ENCODE measurements around the gene NCKAP5.

NCKAP5 gene

GRCh38 chr2:133139847-133140533 is 428.3 kb downstream of the NCKAP5 start:
- TF ChIP-seq, protein P1, sequence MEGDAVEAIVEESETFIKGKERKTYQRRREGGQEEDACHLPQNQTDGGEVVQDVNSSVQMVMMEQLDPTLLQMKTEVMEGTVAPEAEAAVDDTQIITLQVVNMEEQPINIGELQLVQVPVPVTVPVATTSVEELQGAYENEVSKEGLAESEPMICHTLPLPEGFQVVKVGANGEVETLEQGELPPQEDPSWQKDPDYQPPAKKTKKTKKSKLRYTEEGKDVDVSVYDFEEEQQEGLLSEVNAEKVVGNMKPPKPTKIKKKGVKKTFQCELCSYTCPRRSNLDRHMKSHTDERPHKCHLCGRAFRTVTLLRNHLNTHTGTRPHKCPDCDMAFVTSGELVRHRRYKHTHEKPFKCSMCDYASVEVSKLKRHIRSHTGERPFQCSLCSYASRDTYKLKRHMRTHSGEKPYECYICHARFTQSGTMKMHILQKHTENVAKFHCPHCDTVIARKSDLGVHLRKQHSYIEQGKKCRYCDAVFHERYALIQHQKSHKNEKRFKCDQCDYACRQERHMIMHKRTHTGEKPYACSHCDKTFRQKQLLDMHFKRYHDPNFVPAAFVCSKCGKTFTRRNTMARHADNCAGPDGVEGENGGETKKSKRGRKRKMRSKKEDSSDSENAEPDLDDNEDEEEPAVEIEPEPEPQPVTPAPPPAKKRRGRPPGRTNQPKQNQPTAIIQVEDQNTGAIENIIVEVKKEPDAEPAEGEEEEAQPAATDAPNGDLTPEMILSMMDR (IDR thresholded peaks at IDR 0.05; ENCODE audit: extremely low read depth, insufficient read depth, missing control alignments): no peak
- in situ Hi-C loops (cut with MboI; ENCODE audit: low pct_unique_long_range_greater_than_20kb, low sequenced_read_pairs, unreplicated experiment): no loop called here
- DNase-seq (ENCODE audit: low spot score): no peak

DNA sequence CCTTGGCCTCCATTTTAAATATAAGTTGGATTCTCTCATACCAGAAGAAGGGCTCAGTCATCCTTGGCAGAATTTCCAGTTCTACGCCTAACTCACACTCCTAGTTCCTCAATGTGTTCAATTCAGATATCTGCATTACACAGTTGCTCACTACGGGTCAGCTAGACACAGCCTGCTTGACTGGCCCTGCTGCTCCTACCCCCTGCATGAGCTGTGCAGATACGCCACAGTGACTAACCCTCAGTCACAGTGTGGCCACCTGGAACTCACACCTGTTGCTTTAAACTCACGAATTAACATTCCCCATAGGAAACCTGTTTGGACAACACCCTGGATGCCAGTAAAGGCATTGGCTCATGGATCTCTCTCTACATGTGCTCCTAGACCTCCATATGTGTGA is 429.6 kb downstream of the NCKAP5 start:
- DNase-seq (ENCODE audit: low spot score): no peak

GRCh38 chr2:133135035-133135654 is 433.1 kb downstream of the NCKAP5 start:
- TF ChIP-seq, protein P1 (IDR thresholded peaks at IDR 0.05; ENCODE audit: extremely low read depth, insufficient read depth, missing control alignments): no peak

More for the DNA sequence above, 429.6 kb downstream of the NCKAP5 start:
- in situ Hi-C loops (cut with MboI; ENCODE audit: low pct_unique_long_range_greater_than_20kb, low sequenced_read_pairs, unreplicated experiment): no loop called here
- TF ChIP-seq, protein P1 (IDR thresholded peaks at IDR 0.05; ENCODE audit: extremely low read depth, insufficient read depth, missing control alignments): no peak

DNA sequence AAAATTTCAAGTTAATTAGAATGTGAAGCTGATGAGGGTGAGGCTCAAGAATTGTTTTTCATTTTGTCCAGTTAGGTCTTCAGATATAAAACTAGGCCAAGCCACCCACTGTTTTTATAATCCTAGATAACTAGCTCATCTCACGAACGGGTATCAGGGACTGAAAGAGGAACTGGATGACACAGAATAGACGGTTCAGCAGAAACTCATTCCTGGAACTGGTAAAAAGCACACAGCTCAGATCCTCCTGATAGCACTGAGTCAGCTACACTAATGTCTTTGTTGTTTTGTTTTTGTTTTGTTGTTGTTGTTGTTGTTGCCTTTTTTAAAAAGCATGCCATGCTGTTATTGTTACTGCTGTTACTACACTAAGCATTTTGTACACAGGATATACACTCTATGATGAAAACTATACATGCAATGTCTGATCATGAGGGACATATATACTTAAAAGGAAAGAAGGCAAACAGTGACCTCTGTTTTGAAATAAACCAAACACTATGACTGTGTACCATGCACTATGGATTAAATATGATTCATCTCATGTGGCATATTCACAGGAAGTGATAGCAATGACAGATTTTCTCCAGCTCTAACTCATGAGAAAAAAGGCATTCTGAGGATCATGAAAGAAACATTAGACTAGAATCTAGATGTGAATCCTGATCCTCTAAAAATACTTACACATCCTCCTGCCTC is 437.6 kb downstream of the NCKAP5 start:
- TF ChIP-seq, protein P1 (IDR thresholded peaks at IDR 0.05; ENCODE audit: extremely low read depth, insufficient read depth, missing control alignments): no peak
- in situ Hi-C loops (cut with MboI; ENCODE audit: low pct_unique_long_range_greater_than_20kb, low sequenced_read_pairs, unreplicated experiment): no loop called here
- no peak for DNase-seq (ENCODE audit: low spot score)

More at GRCh38 chr2:133135035-133135654, 433.1 kb downstream of the NCKAP5 start:
- DNase-seq (ENCODE audit: low spot score): no peak
- in situ Hi-C loops (cut with MboI; ENCODE audit: low pct_unique_long_range_greater_than_20kb, low sequenced_read_pairs, unreplicated experiment): no loop called here

DNA sequence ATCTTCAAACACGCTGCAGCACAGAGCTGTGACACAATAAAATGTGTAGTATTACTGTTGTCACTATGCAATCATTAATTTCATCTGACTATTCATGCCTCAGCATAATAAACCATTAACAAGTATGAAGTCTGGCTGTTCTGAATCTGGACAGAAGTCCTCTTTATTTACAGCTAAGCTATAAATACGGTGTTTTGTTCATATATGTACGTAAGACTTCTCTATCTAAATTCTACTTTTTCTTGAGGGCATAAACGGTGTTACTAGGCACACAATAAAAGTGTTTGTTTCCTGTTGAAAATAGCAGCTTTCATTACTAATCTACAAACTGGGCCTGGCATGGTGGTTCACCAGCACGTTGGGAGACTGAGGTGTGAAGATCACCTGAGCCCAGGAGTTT is 443.8 kb downstream of the NCKAP5 start:
- in situ Hi-C loops (cut with MboI; ENCODE audit: low pct_unique_long_range_greater_than_20kb, low sequenced_read_pairs, unreplicated experiment): no loop called here
- TF ChIP-seq, protein P1 (IDR thresholded peaks at IDR 0.05; ENCODE audit: extremely low read depth, insufficient read depth, missing control alignments): no peak
- no peak for DNase-seq (ENCODE audit: low spot score)

DNA sequence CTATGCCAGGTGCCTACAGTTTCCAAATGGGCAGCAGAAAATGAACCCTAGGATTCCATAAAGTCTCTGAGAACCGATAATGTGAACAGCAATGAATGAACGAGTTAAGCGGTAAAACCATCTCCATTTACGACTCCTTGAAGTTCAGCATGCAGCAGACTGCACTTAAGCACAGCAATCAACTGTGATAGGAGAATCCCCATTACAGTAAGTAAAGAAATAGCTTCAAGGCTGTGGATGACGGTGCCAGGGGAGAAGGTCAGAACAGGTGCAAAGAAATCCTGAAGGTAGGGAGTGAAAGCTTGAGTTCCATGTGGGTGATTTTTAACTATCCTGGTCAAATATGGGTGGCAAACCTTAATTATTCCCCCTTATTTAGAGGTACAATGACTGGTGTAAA is 444.4 kb downstream of the NCKAP5 start:
- in situ Hi-C loops (cut with MboI; ENCODE audit: low pct_unique_long_range_greater_than_20kb, low sequenced_read_pairs, unreplicated experiment): no loop called here
- DNase-seq (ENCODE audit: low spot score): no peak
- TF ChIP-seq, protein P1 (IDR thresholded peaks at IDR 0.05; ENCODE audit: extremely low read depth, insufficient read depth, missing control alignments): no peak
